H9 (cell line): Measurements from ENCODE around the gene KCNQ2. TPM values are rescaled to one million over a fixed set of nuclear protein-coding genes. Genes with fewer than 3 reads are reported as not detected.

Experiments
- DNase-seq: peaks from one replicate; pipeline ENCODE4 v3.0.0-alpha.2; 2017
- H2AFZ ChIP-seq: one replicate; pipeline ENCODE4 v1.6.1; 2013; ENCODE audit warnings: mild to moderate bottlenecking, low read length, control low read depth, moderate library complexity
- H2AK5ac ChIP-seq: 2 replicates; pipeline ENCODE4 v1.6.1; 2013; ENCODE audit warnings: low read length, control low read depth, mixed read lengths; ENCODE audit not compliant: insufficient read length
- H2BK120ac ChIP-seq: one replicate; pipeline ENCODE4 v1.6.1; 2013; ENCODE audit warnings: low read depth, mild to moderate bottlenecking, low read length, control low read depth, inconsistent platforms; ENCODE audit not compliant: poor library complexity, severe bottlenecking
- H2BK12ac ChIP-seq: 2 replicates; pipeline ENCODE4 v1.6.1; 2013; ENCODE audit warnings: low read length, control low read depth, mixed read lengths, low read depth; ENCODE audit not compliant: insufficient read length
- H2BK15ac ChIP-seq: 2 replicates; pipeline ENCODE4 v1.6.1; 2013; ENCODE audit warnings: low read depth, low read length, control low read depth
- H2BK20ac ChIP-seq: one replicate; pipeline ENCODE4 v1.6.1; 2013; ENCODE audit warnings: low read depth, mild to moderate bottlenecking, low read length, control low read depth, inconsistent platforms; ENCODE audit not compliant: poor library complexity, severe bottlenecking
- H2BK5ac ChIP-seq: 2 replicates; pipeline ENCODE4 v1.6.1; 2013; ENCODE audit warnings: low read length, control low read depth, mixed read lengths; ENCODE audit not compliant: insufficient read length
- H3K14ac ChIP-seq: 2 replicates; pipeline ENCODE4 v1.6.1; 2013; ENCODE audit warnings: low read length, control low read depth; ENCODE audit not compliant: insufficient read depth
- H3K18ac ChIP-seq: 2 replicates; pipeline ENCODE4 v1.6.1; 2013; ENCODE audit warnings: low read depth, mild to moderate bottlenecking, mixed read lengths, low read length, control low read depth; ENCODE audit not compliant: insufficient read length
- H3K23ac ChIP-seq: 2 replicates; pipeline ENCODE4 v1.6.1; 2013; ENCODE audit warnings: low read length, control low read depth, mixed read lengths, low read depth; ENCODE audit not compliant: insufficient read length
- H3K23me2 ChIP-seq: 2 replicates; pipeline ENCODE4 v1.6.1; 2013; ENCODE audit warnings: low read depth, mild to moderate bottlenecking, mixed read lengths, low read length, control low read depth; ENCODE audit not compliant: insufficient read length, poor library complexity, severe bottlenecking
- H3K27ac ChIP-seq: 2 replicates; pipeline ENCODE4 v1.5.1; 2013; ENCODE audit warnings: low read length, control low read depth, mixed read lengths, low read depth; ENCODE audit not compliant: insufficient read length
- H3K27me3 ChIP-seq: 2 replicates; pipeline ENCODE4 v1.6.1; 2013; ENCODE audit warnings: low read length, control low read depth, inconsistent platforms; ENCODE audit not compliant: insufficient read depth
- H3K4ac ChIP-seq: 2 replicates; pipeline ENCODE4 v1.6.1; 2013; ENCODE audit warnings: low read depth, mild to moderate bottlenecking, control low read depth, inconsistent platforms, low read length, moderate library complexity
- H3K4me1 ChIP-seq: 2 replicates; pipeline ENCODE4 v1.6.1; 2013; ENCODE audit warnings: low read length, control low read depth, inconsistent platforms; ENCODE audit not compliant: insufficient read depth
- H3K4me2 ChIP-seq: 2 replicates; pipeline ENCODE4 v1.6.1; 2013; ENCODE audit warnings: low read length, control low read depth, mixed read lengths; ENCODE audit not compliant: insufficient read length, insufficient read depth
- H3K56ac ChIP-seq: 2 replicates; pipeline ENCODE4 v1.6.1; 2013; ENCODE audit warnings: low read depth, mild to moderate bottlenecking, mixed read lengths, low read length, control low read depth; ENCODE audit not compliant: insufficient read length
- H3K79me1 ChIP-seq: 2 replicates; pipeline ENCODE4 v1.6.1; 2013; ENCODE audit warnings: low read depth, mild to moderate bottlenecking, moderate library complexity, low read length, control low read depth, inconsistent platforms; ENCODE audit not compliant: insufficient read depth, poor library complexity, severe bottlenecking
- H3K79me2 ChIP-seq: 2 replicates; pipeline ENCODE4 v1.6.1; 2013; ENCODE audit warnings: low read length, control low read depth, inconsistent platforms; ENCODE audit not compliant: insufficient read depth
- H3K9ac ChIP-seq: 2 replicates; pipeline ENCODE4 v1.6.1; 2013; ENCODE audit warnings: low read length, control low read depth, mixed read lengths; ENCODE audit not compliant: insufficient read length; ENCODE audit errors: extremely low read depth
- H3K9me3 ChIP-seq: one replicate; pipeline ENCODE4 v1.6.1; 2013; ENCODE audit warnings: low read depth, low read length, inconsistent platforms; ENCODE audit not compliant: control insufficient read depth
- H3T11ph ChIP-seq: one replicate; pipeline ENCODE4 v1.6.1; 2013; ENCODE audit warnings: mild to moderate bottlenecking, low read length, control low read depth, inconsistent platforms
- H4K20me1 ChIP-seq: one replicate; pipeline ENCODE4 v1.6.1; 2013; ENCODE audit not compliant: control insufficient read depth, insufficient read length, insufficient read depth
- H4K5ac ChIP-seq: 2 replicates; pipeline ENCODE4 v1.6.1; 2013; ENCODE audit warnings: low read depth, mild to moderate bottlenecking, mixed read lengths, low read length, control low read depth; ENCODE audit not compliant: insufficient read length
- H4K8ac ChIP-seq: replicated peaks from 2 replicates; pipeline ENCODE4 v1.6.1; 2013; ENCODE audit warnings: low read length, control low read depth, mixed read lengths, low read depth; ENCODE audit not compliant: insufficient read length
- H4K91ac ChIP-seq: 2 replicates; pipeline ENCODE4 v1.6.1; 2013; ENCODE audit warnings: low read depth, mild to moderate bottlenecking, moderate library complexity, mixed read lengths, low read length, control low read depth; ENCODE audit not compliant: insufficient read length
- H3K27ac Mint-ChIP-seq, 3 experiments: 2 replicates in 2 of 3; 3 replicates in 1 of 3; pipeline ENCODE4 v1.8.0; 2020 to 2021; ENCODE audit warnings: mixed read lengths in 3 of 3, mild to moderate bottlenecking in 1 of 3, moderate library complexity in 1 of 3
- H3K27me3 Mint-ChIP-seq: 2 replicates; pipeline ENCODE4 v1.8.0; 2021; ENCODE audit warnings: low read depth, mild to moderate bottlenecking, moderate library complexity, mixed read lengths
- H3K36me3 Mint-ChIP-seq, 3 experiments: 2 replicates in 2 of 3; 3 replicates in 1 of 3; pipeline ENCODE4 v1.8.0; 2020 to 2021; ENCODE audit warnings: low read depth in 3 of 3, mixed read lengths in 3 of 3; ENCODE audit not compliant: insufficient read depth in 1 of 3
- H3K4me1 Mint-ChIP-seq, 2 experiments: 2 replicates each; pipeline ENCODE4 v1.8.0; 2020; ENCODE audit warnings: mixed read lengths in 2 of 2
- H3K4me3 Mint-ChIP-seq, 2 experiments: 2 replicates in 1 of 2; 3 replicates in 1 of 2; pipeline ENCODE4 v1.8.0; 2020 to 2021; ENCODE audit warnings: mild to moderate bottlenecking in 2 of 2, mixed read lengths in 2 of 2, moderate library complexity in 1 of 2
- H3K9me3 Mint-ChIP-seq, 2 experiments: 2 replicates in 1 of 2; 3 replicates in 1 of 2; pipeline ENCODE4 v1.8.0; 2020; ENCODE audit warnings: mild to moderate bottlenecking in 2 of 2, mixed read lengths in 2 of 2, moderate library complexity in 1 of 2
- WGBS: extraction: QIAGEN DNeasy Blood & Tissue Kit; methylation state at CpG from one replicate; pipeline ENCODE4 v1.1.7; 2013; ENCODE audit warnings: missing lambda C conversion rate, low lambda C conversion rate, mixed read lengths; ENCODE audit not compliant: insufficient read length; ENCODE audit errors: extremely low coverage; 5-methylcytosine and 5-hydroxymethylcytosine counted together
- total RNA-seq: library from RNA; stranded (reverse); gene quantifications from 2 replicates; pipeline ENCODE4 v1.2.1, GENCODE V29; 2021
- TF ChIP-seq, protein P1 (sequence below): fragments of 200-600 bp; sonication (generic); conservative IDR thresholded peaks from 3 replicates; pipeline ENCODE4 v1.8.0; 2021; ENCODE audit warnings: antibody characterized with exemption, mild to moderate bottlenecking

The KCNQ2 gene
- total RNA-seq, 1 experiment from 2014 or later = 69.2 TPM

DNA sequence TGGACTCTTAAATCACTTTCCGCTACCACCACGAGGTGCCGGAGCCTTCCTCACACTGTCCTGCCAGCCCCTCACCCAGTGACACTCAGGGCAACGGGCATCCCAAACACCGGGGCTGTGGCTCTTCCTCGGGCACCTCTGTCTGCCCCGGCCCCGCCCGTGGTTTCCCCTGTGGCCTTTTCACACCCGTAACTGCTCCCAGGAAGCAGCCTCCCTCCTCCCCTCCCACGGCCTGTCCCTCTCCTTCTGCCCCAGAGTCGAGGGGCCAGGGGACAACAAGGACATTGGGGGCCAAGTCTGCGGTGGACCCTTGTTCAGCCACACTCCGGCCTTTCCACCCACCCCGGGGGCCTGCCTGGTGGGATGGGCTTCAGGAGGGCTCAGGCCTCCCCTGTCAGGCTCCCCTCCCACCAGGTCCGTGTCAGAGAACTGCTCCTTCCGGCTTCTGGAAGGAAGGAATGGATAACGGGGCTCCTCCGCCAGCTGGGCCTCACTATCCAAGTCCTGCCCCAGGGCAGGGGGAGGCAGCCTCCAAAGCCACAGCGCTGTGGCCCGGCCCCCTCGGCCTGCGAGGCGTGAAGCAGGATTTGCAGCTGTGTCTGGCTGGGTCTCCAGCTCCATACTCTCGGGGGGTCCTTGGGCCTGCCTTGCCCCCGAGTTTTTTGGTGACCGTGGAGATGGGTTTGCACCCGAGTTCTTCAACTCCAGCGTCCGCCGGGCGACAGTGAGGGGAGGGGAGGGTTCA is 56.6 kb downstream of the KCNQ2 start:
- Histone ChIP-seq H3K56ac (no peak overlapping the region), H2AK5ac (no peak overlapping the region), H3K23ac (no peak overlapping the region), H4K8ac (no peak overlapping the region), H3K18ac (no peak overlapping the region), H2BK12ac (no peak overlapping the region), H2BK15ac (no peak overlapping the region), H3K4ac (no peak overlapping the region), H3T11ph (no peak overlapping the region), H4K91ac (no peak overlapping the region), H3K23me2 (no peaks in the 10 kb centered on the region), H2BK5ac (no peak overlapping the region), H2BK120ac (no peak overlapping the region), H3K27ac (no peak overlapping the region), H3K9ac (no peak overlapping the region), H2BK20ac (no peak overlapping the region), H3K4me1 (no peaks in the 10 kb centered on the region), H3K9me3 (no peaks in the 10 kb centered on the region), H2AFZ (no peak overlapping the region), H3K4me2 (no peak overlapping the region), H3K27me3 (no peaks in the 10 kb centered on the region), H4K5ac (no peak overlapping the region), H3K14ac (no peak overlapping the region), H4K20me1 (no peaks in the 10 kb centered on the region), H3K79me1 (no peaks in the 10 kb centered on the region), H3K79me2 (no peaks in the 10 kb centered on the region)
- Mint-ChIP-seq H3K4me3 (no peak overlapping the region), H3K4me1 (peaks cover 7 to 15% of the 10 kb centered on the region in 2 experiments), H3K27ac (no peak overlapping the region), H3K9me3 (no peaks in the 10 kb centered on the region), H3K36me3 (peaks cover 0 to 4% (median 2%) of the 10 kb centered on the region in 3 experiments; a peak in 2 of 7 replicates), H3K27me3 (no peaks in the 10 kb centered on the region)
- WGBS = no CpG with 5 or more reads among the region's 32 CpGs
- DNase-seq = no peak
- TF ChIP-seq, protein P1, sequence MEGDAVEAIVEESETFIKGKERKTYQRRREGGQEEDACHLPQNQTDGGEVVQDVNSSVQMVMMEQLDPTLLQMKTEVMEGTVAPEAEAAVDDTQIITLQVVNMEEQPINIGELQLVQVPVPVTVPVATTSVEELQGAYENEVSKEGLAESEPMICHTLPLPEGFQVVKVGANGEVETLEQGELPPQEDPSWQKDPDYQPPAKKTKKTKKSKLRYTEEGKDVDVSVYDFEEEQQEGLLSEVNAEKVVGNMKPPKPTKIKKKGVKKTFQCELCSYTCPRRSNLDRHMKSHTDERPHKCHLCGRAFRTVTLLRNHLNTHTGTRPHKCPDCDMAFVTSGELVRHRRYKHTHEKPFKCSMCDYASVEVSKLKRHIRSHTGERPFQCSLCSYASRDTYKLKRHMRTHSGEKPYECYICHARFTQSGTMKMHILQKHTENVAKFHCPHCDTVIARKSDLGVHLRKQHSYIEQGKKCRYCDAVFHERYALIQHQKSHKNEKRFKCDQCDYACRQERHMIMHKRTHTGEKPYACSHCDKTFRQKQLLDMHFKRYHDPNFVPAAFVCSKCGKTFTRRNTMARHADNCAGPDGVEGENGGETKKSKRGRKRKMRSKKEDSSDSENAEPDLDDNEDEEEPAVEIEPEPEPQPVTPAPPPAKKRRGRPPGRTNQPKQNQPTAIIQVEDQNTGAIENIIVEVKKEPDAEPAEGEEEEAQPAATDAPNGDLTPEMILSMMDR = no peak
